Liver (tissue), 9 donors: ENCODE measurements around the gene PDLIM1. TPM values are rescaled to one million over a fixed set of nuclear protein-coding genes. Genes with fewer than 3 reads are reported as not detected.

Source experiments
- DNase-seq: peaks from one replicate; pipeline ENCODE4 v3.0.0-alpha.2; 2017; ENCODE audit warnings: low spot score
- H3K27ac ChIP-seq, 2 donors: one replicate each; pipeline ENCODE4 v1.7.0; 2013; ENCODE audit warnings: inconsistent platforms in 2 of 2, low read length in 2 of 2, control low read depth in 1 of 2, low read depth in 1 of 2, mild to moderate bottlenecking in 1 of 2
- H3K27me3 ChIP-seq, 4 donors: one replicate each; pipeline versions ENCODE4 v1.6.1 to v1.7.0; 2013; ENCODE audit warnings: low read length in 3 of 4, inconsistent platforms in 1 of 4, mild to moderate bottlenecking in 1 of 4, moderate library complexity in 1 of 4; ENCODE audit not compliant: control insufficient read depth in 4 of 4, insufficient read depth in 4 of 4
- H3K36me3 ChIP-seq, 4 donors: one replicate each; pipeline versions ENCODE4 v1.6.1 to v1.7.0; 2013; ENCODE audit warnings: low read length in 3 of 4, mild to moderate bottlenecking in 3 of 4, low read depth in 1 of 4, moderate library complexity in 1 of 4; ENCODE audit not compliant: control insufficient read depth in 4 of 4, insufficient read depth in 3 of 4
- H3K4me1 ChIP-seq, 4 donors: one replicate each; pipeline versions ENCODE4 v1.6.1 to v1.7.0; 2013; ENCODE audit warnings: low read length in 3 of 4, mild to moderate bottlenecking in 3 of 4, moderate library complexity in 1 of 4; ENCODE audit not compliant: control insufficient read depth in 4 of 4, insufficient read depth in 4 of 4
- H3K4me3 ChIP-seq, 3 donors: one replicate each; pipeline versions ENCODE4 v1.6.1 to v1.7.0; 2013; ENCODE audit warnings: low read length in 3 of 3, control low read depth in 1 of 3, low read depth in 1 of 3, mild to moderate bottlenecking in 1 of 3
- H3K9ac ChIP-seq, 2 donors: one replicate each; pipeline ENCODE4 v1.7.0; 2013; ENCODE audit warnings: low read length in 2 of 2, mild to moderate bottlenecking in 2 of 2, moderate library complexity in 2 of 2, control low read depth in 1 of 2, low read depth in 1 of 2
- H3K9me3 ChIP-seq, 4 donors: one replicate each; pipeline versions ENCODE4 v1.6.1 to v1.7.0; 2013; ENCODE audit warnings: low read length in 3 of 4; ENCODE audit not compliant: control insufficient read depth in 4 of 4
- EGR1 ChIP-seq, 2 donors: IDR thresholded peaks; 2 replicates each; pipeline ENCODE4 v1.6.1; 2016 to 2018; ENCODE audit warnings: antibody characterized with exemption in 2 of 2, low read depth in 2 of 2
- FOXA1 ChIP-seq: IDR thresholded peaks from 2 replicates; pipeline ENCODE4 v1.6.1; 2016; ENCODE audit warnings: antibody characterized with exemption
- FOXA2 ChIP-seq: IDR thresholded peaks from 2 replicates; pipeline ENCODE4 v1.6.1; 2016; ENCODE audit warnings: antibody characterized with exemption
- GABPA ChIP-seq, 2 donors: IDR thresholded peaks in 1 of 2; conservative IDR thresholded peaks in 1 of 2; 2 replicates each; pipeline ENCODE4 v1.6.1; 2016; ENCODE audit warnings: antibody characterized with exemption in 2 of 2, mild to moderate bottlenecking in 1 of 2, moderate library complexity in 1 of 2
- HNF4A ChIP-seq, 2 donors: conservative IDR thresholded peaks; 2 replicates each; pipeline ENCODE4 v1.6.1; 2016; ENCODE audit warnings: antibody characterized with exemption in 2 of 2, mild to moderate bottlenecking in 2 of 2
- HNF4G ChIP-seq: IDR thresholded peaks from 2 replicates; pipeline ENCODE4 v1.6.1; 2016; ENCODE audit warnings: antibody characterized with exemption
- JUND ChIP-seq, 2 donors: IDR thresholded peaks; 2 replicates each; pipeline ENCODE4 v1.6.1; 2016; ENCODE audit warnings: antibody characterized with exemption in 2 of 2
- NR2F2 ChIP-seq: IDR thresholded peaks from 2 replicates; pipeline ENCODE4 v1.6.1; 2016; ENCODE audit warnings: antibody characterized with exemption
- RAD21 ChIP-seq, 2 donors: IDR thresholded peaks; 2 replicates each; pipeline ENCODE4 v1.6.1; 2016; ENCODE audit warnings: antibody characterized with exemption in 2 of 2, mild to moderate bottlenecking in 2 of 2
- RXRA ChIP-seq, 2 donors: IDR thresholded peaks; 2 replicates each; pipeline ENCODE4 v1.6.1; 2017 to 2018; ENCODE audit warnings: antibody characterized with exemption in 2 of 2, mild to moderate bottlenecking in 1 of 2
- TAF1 ChIP-seq: conservative IDR thresholded peaks from 2 replicates; pipeline ENCODE4 v1.6.1; 2016; ENCODE audit warnings: antibody characterized with exemption, mild to moderate bottlenecking
- YY1 ChIP-seq: IDR thresholded peaks from 2 replicates; pipeline ENCODE4 v1.6.1; 2016; ENCODE audit warnings: antibody characterized with exemption, mild to moderate bottlenecking
- WGBS: extraction: QIAGEN DNeasy Blood & Tissue Kit; methylation state at CpG from one replicate; pipeline ENCODE4 v1.1.7; 2013; 5-methylcytosine and 5-hydroxymethylcytosine counted together
- polyA plus RNA-seq, 2 donors: library from polyadenylated mRNA; stranded (reverse) in 1 of 2; unstranded in 1 of 2; fragments of 200-250 nt in 1 of 2; fragments of >200 nt in 1 of 2; fragmentation: Nextera tagmentation in 1 of 2; extraction: Ambion mirVana in 1 of 2; gene quantifications; one replicate each; pipeline versions ENCODE4 v1.2.1 to v1.2.3, GENCODE V29; 2013 to 2015
- total RNA-seq, 2 donors: library from RNA; depleted of rRNA; stranded (reverse); fragments of >200 nt; gene quantifications; one replicate each; pipeline ENCODE4 v1.2.3, GENCODE V29; 2014
- TF ChIP-seq, protein P1 (sequence below): IDR thresholded peaks from 2 replicates; pipeline ENCODE4 v1.6.1; 2016; ENCODE audit warnings: antibody characterized with exemption, mild to moderate bottlenecking
- TF ChIP-seq, protein P2 (sequence below): IDR thresholded peaks from 2 replicates; pipeline ENCODE4 v1.6.1; 2016; ENCODE audit warnings: antibody characterized with exemption
- TF ChIP-seq, protein P3 (sequence below): IDR thresholded peaks from 2 replicates; pipeline ENCODE4 v1.6.1; 2016; ENCODE audit warnings: antibody characterized with exemption
- TF ChIP-seq, protein P4 (sequence below): IDR thresholded peaks from 2 replicates; pipeline ENCODE4 v1.6.1; 2016; ENCODE audit warnings: antibody characterized with exemption
- TF ChIP-seq, protein P5 (sequence below): fragments of 150-350 bp; IDR thresholded peaks from 2 replicates; pipeline ENCODE4 v1.5.1; 2017; ENCODE audit warnings: improper control_type of control experiment, low read depth, low read length; ENCODE audit not compliant: missing input control
- donor health status: healthy.
- donor health status: healthy.
- donor health status: healthy.
- donor health status: healthy.
- donor health status: healthy.

PDLIM1 gene
- total and polyA plus RNA-seq, 4 donors = 16.8 to 73.4 (median 44.5) TPM

DNA sequence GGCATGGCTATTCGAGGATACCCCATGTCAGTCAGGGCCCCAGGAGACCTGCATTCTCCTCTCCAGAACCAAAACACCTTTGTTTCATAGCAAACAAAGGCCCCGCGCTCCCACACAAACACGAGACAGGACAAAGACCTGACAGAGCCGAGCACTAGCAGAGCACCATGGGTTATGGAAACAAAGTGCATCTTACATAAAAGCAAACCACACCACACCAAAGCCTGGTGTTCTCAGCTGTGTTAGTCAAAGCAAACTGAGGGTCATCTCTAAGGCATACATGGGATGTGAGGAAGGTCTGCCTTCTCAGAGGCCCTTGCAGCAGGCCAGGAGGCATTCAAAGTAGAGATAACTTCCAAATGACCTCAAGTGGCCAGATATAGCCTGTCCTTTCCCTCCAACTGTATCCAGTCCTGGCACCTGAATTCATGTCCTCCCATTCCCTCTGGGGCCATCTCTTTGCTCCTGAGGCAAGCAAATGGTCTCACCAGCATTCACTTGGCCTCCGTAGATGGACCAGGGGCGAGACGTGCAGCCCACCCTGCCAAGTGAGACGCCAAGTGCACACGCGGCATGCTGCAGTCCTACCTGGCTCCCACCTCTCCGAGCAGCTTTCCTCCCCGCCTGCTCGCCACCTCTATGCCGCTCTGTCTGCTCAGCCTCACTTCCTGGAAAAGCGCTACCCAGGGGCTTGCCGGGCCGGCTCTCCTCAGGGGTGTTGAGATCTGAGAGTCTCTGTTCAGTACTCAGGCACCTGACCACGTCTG lies 45.3 kb upstream of the PDLIM1 start (continued):
- TF ChIP-seq, protein P1, sequence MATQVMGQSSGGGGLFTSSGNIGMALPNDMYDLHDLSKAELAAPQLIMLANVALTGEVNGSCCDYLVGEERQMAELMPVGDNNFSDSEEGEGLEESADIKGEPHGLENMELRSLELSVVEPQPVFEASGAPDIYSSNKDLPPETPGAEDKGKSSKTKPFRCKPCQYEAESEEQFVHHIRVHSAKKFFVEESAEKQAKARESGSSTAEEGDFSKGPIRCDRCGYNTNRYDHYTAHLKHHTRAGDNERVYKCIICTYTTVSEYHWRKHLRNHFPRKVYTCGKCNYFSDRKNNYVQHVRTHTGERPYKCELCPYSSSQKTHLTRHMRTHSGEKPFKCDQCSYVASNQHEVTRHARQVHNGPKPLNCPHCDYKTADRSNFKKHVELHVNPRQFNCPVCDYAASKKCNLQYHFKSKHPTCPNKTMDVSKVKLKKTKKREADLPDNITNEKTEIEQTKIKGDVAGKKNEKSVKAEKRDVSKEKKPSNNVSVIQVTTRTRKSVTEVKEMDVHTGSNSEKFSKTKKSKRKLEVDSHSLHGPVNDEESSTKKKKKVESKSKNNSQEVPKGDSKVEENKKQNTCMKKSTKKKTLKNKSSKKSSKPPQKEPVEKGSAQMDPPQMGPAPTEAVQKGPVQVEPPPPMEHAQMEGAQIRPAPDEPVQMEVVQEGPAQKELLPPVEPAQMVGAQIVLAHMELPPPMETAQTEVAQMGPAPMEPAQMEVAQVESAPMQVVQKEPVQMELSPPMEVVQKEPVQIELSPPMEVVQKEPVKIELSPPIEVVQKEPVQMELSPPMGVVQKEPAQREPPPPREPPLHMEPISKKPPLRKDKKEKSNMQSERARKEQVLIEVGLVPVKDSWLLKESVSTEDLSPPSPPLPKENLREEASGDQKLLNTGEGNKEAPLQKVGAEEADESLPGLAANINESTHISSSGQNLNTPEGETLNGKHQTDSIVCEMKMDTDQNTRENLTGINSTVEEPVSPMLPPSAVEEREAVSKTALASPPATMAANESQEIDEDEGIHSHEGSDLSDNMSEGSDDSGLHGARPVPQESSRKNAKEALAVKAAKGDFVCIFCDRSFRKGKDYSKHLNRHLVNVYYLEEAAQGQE = no peak
- TF ChIP-seq EGR1 (IDR thresholded peaks at IDR 0.05; ENCODE audit: low read depth in 2 of 2) = no peak
- TF ChIP-seq TAF1 = no peak
- TF ChIP-seq, protein P2, sequence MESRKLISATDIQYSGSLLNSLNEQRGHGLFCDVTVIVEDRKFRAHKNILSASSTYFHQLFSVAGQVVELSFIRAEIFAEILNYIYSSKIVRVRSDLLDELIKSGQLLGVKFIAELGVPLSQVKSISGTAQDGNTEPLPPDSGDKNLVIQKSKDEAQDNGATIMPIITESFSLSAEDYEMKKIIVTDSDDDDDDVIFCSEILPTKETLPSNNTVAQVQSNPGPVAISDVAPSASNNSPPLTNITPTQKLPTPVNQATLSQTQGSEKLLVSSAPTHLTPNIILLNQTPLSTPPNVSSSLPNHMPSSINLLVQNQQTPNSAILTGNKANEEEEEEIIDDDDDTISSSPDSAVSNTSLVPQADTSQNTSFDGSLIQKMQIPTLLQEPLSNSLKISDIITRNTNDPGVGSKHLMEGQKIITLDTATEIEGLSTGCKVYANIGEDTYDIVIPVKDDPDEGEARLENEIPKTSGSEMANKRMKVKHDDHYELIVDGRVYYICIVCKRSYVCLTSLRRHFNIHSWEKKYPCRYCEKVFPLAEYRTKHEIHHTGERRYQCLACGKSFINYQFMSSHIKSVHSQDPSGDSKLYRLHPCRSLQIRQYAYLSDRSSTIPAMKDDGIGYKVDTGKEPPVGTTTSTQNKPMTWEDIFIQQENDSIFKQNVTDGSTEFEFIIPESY = no peak
- TF ChIP-seq RAD21 (IDR thresholded peaks at IDR 0.05) = no peak
- TF ChIP-seq, protein P3, sequence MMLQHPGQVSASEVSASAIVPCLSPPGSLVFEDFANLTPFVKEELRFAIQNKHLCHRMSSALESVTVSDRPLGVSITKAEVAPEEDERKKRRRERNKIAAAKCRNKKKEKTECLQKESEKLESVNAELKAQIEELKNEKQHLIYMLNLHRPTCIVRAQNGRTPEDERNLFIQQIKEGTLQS = no peak
- no peak for TF ChIP-seq HNF4G
- TF ChIP-seq JUND (IDR thresholded peaks at IDR 0.05) = no peak
- no peak for TF ChIP-seq YY1

DNA sequence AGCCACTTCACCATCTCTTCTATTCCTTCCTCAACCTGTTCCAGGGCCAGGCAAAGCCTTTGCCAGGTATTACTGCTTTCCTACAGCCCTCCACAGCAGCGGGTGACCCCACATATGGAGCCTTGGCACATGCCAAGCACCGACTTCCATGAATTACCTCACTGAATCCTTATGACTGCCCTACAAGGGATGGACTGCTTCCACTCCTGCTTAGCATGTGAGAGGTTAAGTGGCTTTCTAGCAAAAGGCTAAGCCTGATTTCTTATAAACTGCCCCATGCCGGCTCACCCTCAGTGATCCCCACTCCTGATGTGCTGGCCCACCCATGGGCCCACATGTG lies 44.0 kb upstream of the PDLIM1 start:
- Histone ChIP-seq H3K36me3 (peaks cover 6 to 24% (median 18%) of the 10 kb centered on the region in 4 donors), H3K9me3 (no peaks in the 10 kb centered on the region), H3K27me3 (no peaks in the 10 kb centered on the region), H3K27ac (peak overlapping the region; percentile 76 to 82), H3K4me1 (peaks cover 0 to 13% (median 7%) of the 10 kb centered on the region in 4 donors), H3K9ac (no peak overlapping the region), H3K4me3 (no peak overlapping the region)
- DNase-seq = no peak
- WGBS = 78% methylated on average over 3 of the region's 3 CpGs
- no peak for TF ChIP-seq HNF4G
- no peak for TF ChIP-seq NR2F2
- TF ChIP-seq FOXA2 = no peak
- no peak for TF ChIP-seq GABPA (IDR thresholded peaks at IDR 0.05 in 1 of 2, conservative IDR thresholded peaks at IDR 0.05 in 1 of 2)
- TF ChIP-seq FOXA1 = no peak
- no peak for TF ChIP-seq TAF1
- no peak for TF ChIP-seq HNF4A (conservative IDR thresholded peaks at IDR 0.05)
- TF ChIP-seq, protein P4, sequence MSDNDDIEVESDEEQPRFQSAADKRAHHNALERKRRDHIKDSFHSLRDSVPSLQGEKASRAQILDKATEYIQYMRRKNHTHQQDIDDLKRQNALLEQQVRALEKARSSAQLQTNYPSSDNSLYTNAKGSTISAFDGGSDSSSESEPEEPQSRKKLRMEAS = no peak
- TF ChIP-seq RAD21 (IDR thresholded peaks at IDR 0.05) = no peak
- TF ChIP-seq EGR1 (IDR thresholded peaks at IDR 0.05; ENCODE audit: low read depth in 2 of 2) = no peak
- no peak for TF ChIP-seq RXRA (IDR thresholded peaks at IDR 0.05)
- TF ChIP-seq, protein P2 = no peak
- TF ChIP-seq YY1 = no peak
- TF ChIP-seq, protein P1 = no peak
- TF ChIP-seq, protein P5, sequence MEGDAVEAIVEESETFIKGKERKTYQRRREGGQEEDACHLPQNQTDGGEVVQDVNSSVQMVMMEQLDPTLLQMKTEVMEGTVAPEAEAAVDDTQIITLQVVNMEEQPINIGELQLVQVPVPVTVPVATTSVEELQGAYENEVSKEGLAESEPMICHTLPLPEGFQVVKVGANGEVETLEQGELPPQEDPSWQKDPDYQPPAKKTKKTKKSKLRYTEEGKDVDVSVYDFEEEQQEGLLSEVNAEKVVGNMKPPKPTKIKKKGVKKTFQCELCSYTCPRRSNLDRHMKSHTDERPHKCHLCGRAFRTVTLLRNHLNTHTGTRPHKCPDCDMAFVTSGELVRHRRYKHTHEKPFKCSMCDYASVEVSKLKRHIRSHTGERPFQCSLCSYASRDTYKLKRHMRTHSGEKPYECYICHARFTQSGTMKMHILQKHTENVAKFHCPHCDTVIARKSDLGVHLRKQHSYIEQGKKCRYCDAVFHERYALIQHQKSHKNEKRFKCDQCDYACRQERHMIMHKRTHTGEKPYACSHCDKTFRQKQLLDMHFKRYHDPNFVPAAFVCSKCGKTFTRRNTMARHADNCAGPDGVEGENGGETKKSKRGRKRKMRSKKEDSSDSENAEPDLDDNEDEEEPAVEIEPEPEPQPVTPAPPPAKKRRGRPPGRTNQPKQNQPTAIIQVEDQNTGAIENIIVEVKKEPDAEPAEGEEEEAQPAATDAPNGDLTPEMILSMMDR = no peak
- TF ChIP-seq, protein P3 = no peak
